ENCODE data around the gene GPR156. TPM values are rescaled to one million over a fixed set of nuclear protein-coding genes. Genes with fewer than 3 reads are reported as not detected.

The GPR156 gene
- total RNA-seq, 2 donors from 2014 or later = 0.46 to 3.0 TPM

DNA sequence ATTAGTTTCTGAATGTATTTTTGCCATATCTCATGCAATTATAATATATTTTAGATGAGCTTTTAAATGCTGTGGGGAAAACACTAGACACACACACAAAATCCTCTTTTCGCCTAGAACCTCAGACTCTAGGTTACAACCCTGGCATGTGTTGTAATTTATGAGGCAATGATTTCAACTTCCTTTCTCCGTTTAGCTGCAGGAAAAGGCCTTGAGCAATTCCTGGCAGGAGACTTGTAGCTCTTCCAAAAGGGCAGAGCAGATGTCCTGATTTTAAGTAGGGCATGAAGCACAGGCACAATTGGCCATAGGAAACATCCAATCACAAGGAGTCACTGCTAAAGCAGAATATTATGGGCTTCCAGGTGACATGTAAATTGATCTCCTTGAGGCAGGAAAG lies 82.0 kb downstream of the GPR156 start:
- Histone ChIP-seq H3K4me3 (no peak overlapping the region), H3K27me3 (replicated peaks; ENCODE audit: insufficient read depth) (no peaks in the 10 kb centered on the region), H3K9me3 (no peaks in the 10 kb centered on the region), H3K27ac (no peak overlapping the region), H3K36me3 (no peaks in the 10 kb centered on the region), H3K4me1 (replicated peaks) (no peaks in the 10 kb centered on the region)
- TF ChIP-seq POLR2AphosphoS5 (IDR thresholded peaks at IDR 0.05) (peak; percentile 84), POLR2A (IDR thresholded peaks at IDR 0.05) (no peak)
- WGBS = 10% methylated on average over 2 of the region's 2 CpGs
- intact Hi-C loops (cut with DNase I) = no loop called here
- DNase-seq (ENCODE audit: low spot score) = peak; percentile 40

DNA sequence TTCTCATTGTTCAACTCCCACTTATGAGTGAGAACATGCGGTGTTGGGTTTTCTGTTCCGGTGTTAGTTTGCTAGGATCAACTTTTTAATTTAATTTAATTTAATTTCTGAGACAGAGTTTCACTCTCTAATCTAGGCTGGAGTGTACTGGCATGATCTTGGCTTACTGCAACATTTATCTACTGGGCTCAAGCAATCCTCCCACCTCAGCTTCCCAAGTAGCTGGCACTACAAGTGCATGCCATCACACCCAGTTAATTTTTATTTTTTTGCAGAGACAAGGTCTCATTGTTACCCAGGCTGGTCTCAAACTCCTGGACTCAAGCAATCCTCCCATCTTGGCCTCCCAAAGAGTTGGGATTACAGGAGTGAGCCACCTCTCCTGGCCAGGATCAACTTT lies 82.7 kb downstream of the GPR156 start:
- H3K4me1 ChIP-seq (replicated peaks) = no peaks in the 10 kb centered on the region
- intact Hi-C loops (cut with DNase I) = no loop called here
- 97% methylated on average over 2 of the region's 2 CpGs for WGBS
- H3K27ac ChIP-seq = no peak overlapping the region
- TF ChIP-seq CTCF (IDR thresholded peaks at IDR 0.05) (no peak), POLR2A (IDR thresholded peaks at IDR 0.05) (no peak), POLR2AphosphoS5 (IDR thresholded peaks at IDR 0.05) (no peak)
- no peaks in the 10 kb centered on the region for H3K27me3 ChIP-seq (replicated peaks; ENCODE audit: insufficient read depth)
- no peaks in the 10 kb centered on the region for H3K9me3 ChIP-seq
- no peaks in the 10 kb centered on the region for H3K36me3 ChIP-seq
- DNase-seq (ENCODE audit: low spot score) = no peak
- no peak overlapping the region for H3K4me3 ChIP-seq

GRCh38 chr3:120200493-120201235 lies 84.4 kb downstream of the GPR156 start:
- H3K4me3 ChIP-seq = no peak overlapping the region
- no peaks in the 10 kb centered on the region for H3K9me3 ChIP-seq
- H3K27me3 ChIP-seq (replicated peaks; ENCODE audit: insufficient read depth) = no peaks in the 10 kb centered on the region
- H3K36me3 ChIP-seq = no peaks in the 10 kb centered on the region
- TF ChIP-seq CTCF (IDR thresholded peaks at IDR 0.05) = no peak
- no peak for TF ChIP-seq POLR2AphosphoS5 (IDR thresholded peaks at IDR 0.05)
- TF ChIP-seq POLR2A (IDR thresholded peaks at IDR 0.05) = no peak
- intact Hi-C loops (cut with DNase I) = no loop called here
- no peak overlapping the region for H3K27ac ChIP-seq
- DNase-seq (ENCODE audit: low spot score) = no peak
- H3K4me1 ChIP-seq (replicated peaks) = no peaks in the 10 kb centered on the region
- WGBS = 91% methylated on average over 6 of the region's 6 CpGs

DNA sequence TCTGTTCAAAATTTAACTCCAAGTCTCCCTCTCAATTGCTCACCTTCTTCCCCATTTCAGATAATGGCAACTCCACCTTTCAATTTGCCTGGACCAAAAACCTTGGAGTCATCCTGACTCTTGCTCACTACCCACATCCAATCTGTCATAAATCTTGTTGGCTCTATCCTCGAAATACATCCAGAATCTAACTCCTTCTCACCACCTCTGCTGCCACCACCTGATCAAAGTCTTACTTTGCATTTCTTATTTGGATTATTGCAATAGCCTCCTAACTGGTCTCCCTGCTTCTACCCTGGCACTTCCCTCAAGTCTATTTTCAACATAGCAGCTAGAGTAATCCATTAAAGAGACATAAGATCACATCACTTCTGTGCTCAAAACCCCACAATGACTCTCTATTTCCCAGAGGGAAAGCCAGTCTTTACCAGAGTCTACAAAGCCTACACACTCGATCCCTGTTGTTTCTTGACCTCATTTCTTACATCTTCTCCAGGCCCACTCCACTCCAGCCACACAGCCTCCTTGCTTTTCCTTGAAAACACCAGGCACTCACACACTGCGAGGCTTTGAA lies 86.6 kb downstream of the GPR156 start:
- no peaks in the 10 kb centered on the region for H3K36me3 ChIP-seq
- no peak overlapping the region for H3K27ac ChIP-seq
- H3K4me1 ChIP-seq (replicated peaks) = no peaks in the 10 kb centered on the region
- intact Hi-C loops (cut with DNase I) = no loop called here
- no peaks in the 10 kb centered on the region for H3K9me3 ChIP-seq
- DNase-seq (ENCODE audit: low spot score) = no peak
- WGBS = 69% methylated on average over 3 of the region's 3 CpGs
- H3K4me3 ChIP-seq = no peak overlapping the region
- no peaks in the 10 kb centered on the region for H3K27me3 ChIP-seq (replicated peaks; ENCODE audit: insufficient read depth)
- TF ChIP-seq CTCF (IDR thresholded peaks at IDR 0.05) = peak in 2 of 4 experiments; percentile 28 to 29
- no peak for TF ChIP-seq POLR2AphosphoS5 (IDR thresholded peaks at IDR 0.05)

DNA sequence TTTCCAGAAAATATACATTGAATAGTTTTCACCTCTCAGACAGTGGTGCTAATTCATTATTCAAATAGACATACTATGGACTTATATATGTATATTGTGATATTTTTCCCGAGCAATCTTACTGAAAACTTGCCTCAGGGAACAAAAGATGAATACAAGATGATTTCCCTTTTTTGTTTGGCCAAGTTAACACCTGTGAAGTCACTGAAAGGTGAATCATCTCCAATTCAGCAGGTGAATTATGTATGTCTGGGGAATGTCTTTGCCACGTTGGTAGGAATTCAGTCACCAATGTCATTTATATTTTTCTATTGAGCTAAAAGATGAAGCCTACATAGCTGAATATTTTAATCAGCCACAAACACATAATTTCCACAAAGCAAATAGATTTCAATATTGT lies 88.2 kb downstream of the GPR156 start:
- no peaks in the 10 kb centered on the region for H3K36me3 ChIP-seq
- no peaks in the 10 kb centered on the region for H3K9me3 ChIP-seq
- no peak overlapping the region for H3K4me3 ChIP-seq
- H3K27me3 ChIP-seq (replicated peaks; ENCODE audit: insufficient read depth) = no peaks in the 10 kb centered on the region
- intact Hi-C loops (cut with DNase I) = no loop called here
- H3K27ac ChIP-seq = no peak overlapping the region
- 62% methylated on average over 2 of the region's 2 CpGs for WGBS
- no peaks in the 10 kb centered on the region for H3K4me1 ChIP-seq (replicated peaks)
- no peak for DNase-seq (ENCODE audit: low spot score)
- TF ChIP-seq POLR2AphosphoS5 (IDR thresholded peaks at IDR 0.05) = no peak
- no peak for TF ChIP-seq POLR2A (IDR thresholded peaks at IDR 0.05)
- TF ChIP-seq CTCF (IDR thresholded peaks at IDR 0.05) = no peak
